Epithelial cell of alveolus of lung (primary cell): ENCODE data around the gene PRSS58. TPM values are rescaled to one million over a fixed set of nuclear protein-coding genes. Genes with fewer than 3 reads are reported as not detected.

ENCODE experiments used
- total RNA-seq: library from RNA; depleted of rRNA; stranded (reverse); fragments of >200 nt; gene quantifications from 2 replicates; pipeline ENCODE4 v1.2.1, GENCODE V29; 2015

The PRSS58 gene
- total RNA-seq = not detected in 2 replicates

GRCh38 chr7:142257958-142258357, at the start of gene PRSS58:
Gene PRSS58, minus strand, starts transcription at chr7:142258058. Its CDS starts 351 bp downstream, at chr7:142257707.

Other genes starting within 250 kb of the PRSS58 start
- gene MGAM2, start 146.3 kb downstream of the PRSS58 start, total RNA-seq = not detected in 2 replicates